SIG-M5 (cell line): ENCODE measurements around the gene CCDC57.
A peak's percentile ranks its signal among the peaks of the same experiment; 100 is the strongest.

Experiments
- DNase-seq: peaks from one replicate; lab custom pipeline; 2025; lab: John Stamatoyannopoulos, UW

Gene CCDC57

DNA sequence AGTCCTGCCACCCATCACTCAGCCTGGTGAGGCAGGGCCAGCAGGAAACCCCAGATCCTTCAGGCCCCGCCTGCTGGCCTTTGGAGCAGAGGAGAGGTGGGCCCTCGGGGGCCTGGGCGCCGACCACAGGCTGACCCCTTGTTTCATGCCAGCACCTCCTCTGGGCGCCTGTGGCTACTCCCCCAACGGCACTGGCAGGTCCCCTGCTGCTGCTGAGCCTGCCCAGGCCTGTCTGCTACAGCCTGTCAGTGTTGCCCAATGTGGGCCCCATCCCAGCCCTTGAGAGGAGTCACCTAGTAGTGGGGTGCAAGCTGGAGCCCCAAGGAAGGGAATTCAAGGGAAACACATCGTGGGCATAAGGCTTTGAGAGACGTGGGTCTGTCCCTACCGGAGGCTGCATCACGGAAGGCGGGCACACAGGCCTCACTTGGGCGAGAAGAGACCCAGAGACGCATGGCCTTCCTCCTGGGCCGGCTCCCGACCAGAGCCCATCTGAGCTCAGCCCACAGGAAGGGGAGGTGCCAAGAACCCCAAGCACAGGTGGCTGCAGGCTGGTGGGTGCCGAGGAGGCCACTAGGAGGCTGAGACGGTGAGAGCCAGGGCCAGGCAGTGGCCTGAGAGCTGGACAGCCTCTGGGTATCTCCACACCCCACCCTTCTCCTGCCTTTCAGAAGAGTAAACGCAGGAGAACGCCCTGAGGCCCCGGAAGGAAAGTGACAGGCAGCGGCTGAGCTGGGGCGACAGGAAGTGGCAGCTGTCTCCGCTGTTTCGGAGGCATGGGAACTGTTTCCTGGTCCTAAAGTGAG, 106.6 kb downstream of the CCDC57 start:
- DNase-seq, result peak; percentile 49

- DNase-seq, result no peak
Observed at GRCh38 chr17:82105417-82105881, 107.2 kb downstream of the CCDC57 start.

DNA sequence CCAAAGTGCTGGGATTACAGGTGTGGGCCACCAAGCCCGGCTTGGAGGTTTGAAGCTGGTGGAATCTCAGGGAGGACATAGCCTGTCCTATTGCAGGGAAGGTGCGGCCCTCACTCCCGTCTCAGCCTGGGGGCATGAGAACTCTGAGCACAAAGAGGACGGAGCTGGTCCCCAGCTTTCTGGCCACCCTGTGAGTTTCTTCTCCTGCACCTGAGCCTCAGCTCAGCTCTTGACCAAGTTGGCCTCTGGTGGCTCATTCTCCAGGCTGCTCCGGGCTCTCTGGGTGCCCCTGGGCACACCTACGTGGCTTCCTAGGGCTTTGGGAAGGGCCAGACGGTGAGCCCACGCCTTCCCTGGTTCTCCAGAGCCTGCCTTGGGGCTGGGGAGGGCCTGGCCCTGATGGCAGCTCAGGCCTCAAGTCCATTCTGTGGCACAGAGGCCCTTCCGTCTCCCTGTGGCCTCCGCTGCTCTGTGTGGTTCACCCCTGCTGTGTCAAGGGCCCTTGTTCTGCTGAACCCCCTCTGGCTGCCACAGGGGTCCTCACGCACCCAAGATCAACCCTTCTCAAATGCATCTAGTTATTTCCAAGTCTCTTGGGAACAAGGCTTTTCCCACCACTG, 107.7 kb downstream of the CCDC57 start:
- DNase-seq, result no peak

- DNase-seq, result no peak
Observed at GRCh38 chr17:82103553-82104451, 108.8 kb downstream of the CCDC57 start.

DNA sequence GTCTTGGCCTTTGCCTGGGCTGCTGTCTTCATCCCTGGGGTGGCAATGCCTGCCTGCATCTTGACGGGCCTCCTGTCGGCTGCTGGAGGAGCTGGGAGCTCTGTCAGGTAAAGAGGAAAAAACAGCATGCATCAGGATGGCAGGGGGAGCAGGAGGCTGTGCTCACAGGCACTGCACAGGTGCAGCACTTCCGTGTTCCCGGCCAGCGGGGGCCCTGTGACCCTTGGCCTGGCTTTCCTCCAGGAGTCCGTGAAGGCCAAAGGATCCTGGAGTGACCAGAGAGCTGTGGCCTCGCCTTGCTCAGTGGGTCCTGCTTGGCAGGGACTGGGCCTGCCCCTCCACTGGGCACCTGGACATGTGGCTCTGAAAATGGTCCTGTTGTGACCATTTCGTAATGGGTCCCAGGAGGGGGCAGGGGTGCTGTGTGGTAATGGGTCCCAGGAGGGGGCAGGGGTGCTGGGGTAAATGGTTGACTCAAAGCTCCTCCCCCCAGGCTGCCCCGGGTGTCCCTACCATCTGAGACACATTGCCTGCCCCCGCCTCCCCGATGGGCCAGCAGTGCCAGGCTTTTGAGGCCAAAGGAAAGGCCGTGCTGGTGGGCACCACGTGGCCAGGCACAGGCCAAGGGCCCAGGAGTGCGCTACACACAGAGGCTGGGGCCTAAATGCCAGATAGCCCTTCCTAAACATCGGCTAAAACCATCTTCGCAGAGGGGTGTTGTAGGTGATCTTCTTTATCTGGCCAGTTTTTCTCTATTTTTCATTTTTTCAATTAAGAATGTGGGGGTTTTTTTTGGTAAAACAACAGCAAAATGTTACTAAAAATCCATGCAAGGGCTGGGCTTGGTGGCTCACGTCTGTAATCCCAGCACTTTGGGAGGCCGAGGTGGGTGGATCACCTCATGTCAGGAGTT, 110.6 kb downstream of the CCDC57 start:
- DNase-seq, result no peak

DNA sequence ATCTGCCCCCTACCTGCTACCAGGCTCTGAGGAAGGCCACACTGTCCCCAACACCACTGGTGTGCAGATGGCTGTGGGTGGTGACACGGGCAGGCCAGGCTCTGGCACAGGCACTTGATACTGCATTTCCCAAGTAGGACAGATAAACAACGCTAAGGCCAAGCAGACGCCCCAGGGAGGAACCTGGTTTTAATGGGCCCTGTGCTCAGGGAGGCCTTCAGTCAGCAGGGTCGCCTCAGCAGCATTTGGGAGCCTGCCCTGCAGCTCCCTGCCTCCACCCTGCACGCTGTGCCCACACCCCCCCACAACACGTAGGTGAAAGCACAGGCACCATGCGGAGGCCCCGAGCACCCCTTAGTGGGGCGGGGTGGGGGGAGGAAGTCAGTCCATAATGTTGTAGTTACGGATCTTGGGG, 111.3 kb downstream of the CCDC57 start:
- DNase-seq, result no peak

DNA sequence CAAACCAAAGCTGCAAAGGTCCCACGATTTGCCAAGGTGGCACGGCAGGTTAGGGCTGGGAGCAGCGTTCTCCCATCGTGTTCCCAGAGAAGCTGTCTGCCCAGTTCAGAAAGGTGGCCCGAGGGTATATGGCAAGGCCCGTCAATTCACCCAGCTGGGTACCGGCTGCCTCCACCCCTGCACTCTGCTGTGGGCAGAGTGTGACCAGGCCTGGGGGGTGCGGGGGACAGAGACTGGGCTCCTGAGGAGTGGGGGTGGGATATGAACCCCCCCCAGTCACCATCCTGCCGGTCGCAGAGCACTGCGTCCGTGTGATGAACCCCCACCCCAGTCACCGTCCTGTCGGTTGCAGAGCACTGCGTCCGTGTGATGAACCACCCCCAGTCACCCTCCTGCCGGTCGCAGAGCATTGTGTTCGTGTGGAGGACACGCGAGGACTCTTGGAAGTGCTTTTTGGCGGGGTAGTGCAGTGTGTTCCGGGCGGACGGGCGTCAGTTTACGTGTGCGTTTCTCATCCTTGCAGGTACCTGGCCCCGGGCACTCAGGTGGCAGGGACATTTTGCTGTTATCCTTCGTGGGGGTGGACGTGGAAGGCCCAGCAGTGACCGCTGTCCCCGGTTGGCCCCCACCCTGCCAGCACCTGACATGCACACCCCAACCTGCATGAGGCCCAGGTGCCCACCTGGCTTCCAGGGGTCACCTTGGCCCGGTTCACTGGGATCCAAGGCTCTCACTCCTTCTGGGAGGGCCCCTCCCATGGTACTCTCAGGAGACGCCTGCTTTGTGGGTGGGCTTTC, 111.9 kb downstream of the CCDC57 start:
- no peak for DNase-seq

- no peak for DNase-seq
Observed at GRCh38 chr17:82098939-82099763, 113.5 kb downstream of the CCDC57 start.

- peak; percentile 53 for DNase-seq
Observed at GRCh38 chr17:82098169-82098938, 114.3 kb downstream of the CCDC57 start, which contains the start of gene FASN. TSS of gene FASN (minus strand) at chr17:82098236. CDS start at chr17:82096445, 1,791 bp downstream.

DNA sequence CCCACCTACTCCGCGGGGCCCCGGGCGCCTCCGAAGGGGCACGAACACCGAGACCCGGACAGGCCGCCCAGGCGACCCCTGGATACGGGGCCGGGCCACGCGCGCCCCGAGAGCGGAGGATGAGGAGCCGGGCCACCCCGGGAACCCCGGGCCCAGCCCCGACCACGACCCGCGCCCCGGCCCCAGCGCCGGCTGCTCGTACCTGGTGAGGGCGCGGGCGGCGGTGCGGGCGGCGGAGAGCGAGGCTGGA, 114.8 kb downstream of the CCDC57 start:
- DNase-seq, result no peak

- no peak for DNase-seq
Observed at GRCh38 chr17:82097184-82097918, 115.3 kb downstream of the CCDC57 start.

DNA sequence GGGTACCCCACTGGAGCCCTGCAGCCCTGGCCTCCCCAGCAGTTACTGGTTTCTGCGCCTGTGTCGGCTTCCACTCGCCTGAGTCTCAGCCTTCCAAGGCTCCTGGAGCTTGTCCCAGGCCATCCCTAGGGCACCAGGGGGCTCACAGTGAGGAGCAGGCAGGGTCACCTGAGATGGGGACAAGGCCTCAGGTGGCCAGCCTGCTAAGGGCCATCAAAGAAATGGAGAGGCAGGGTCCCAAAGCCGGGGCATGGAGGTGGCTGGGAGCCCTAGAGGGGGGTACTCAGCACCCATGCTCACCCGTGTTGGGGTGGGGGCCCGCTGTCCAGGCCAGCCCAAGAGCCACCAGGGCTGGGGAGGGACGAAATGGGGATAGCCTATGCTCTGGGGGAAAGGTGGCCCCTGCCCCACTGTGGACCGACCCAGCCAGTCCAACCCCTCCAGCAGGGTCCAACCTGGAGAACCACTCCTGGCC, 115.9 kb downstream of the CCDC57 start:
- DNase-seq, result no peak

- DNase-seq, result no peak
Observed at GRCh38 chr17:82095777-82096708, 116.6 kb downstream of the CCDC57 start.

GRCh38 chr17:82094931-82095776, 117.5 kb downstream of the CCDC57 start:
- DNase-seq, result no peak

DNA sequence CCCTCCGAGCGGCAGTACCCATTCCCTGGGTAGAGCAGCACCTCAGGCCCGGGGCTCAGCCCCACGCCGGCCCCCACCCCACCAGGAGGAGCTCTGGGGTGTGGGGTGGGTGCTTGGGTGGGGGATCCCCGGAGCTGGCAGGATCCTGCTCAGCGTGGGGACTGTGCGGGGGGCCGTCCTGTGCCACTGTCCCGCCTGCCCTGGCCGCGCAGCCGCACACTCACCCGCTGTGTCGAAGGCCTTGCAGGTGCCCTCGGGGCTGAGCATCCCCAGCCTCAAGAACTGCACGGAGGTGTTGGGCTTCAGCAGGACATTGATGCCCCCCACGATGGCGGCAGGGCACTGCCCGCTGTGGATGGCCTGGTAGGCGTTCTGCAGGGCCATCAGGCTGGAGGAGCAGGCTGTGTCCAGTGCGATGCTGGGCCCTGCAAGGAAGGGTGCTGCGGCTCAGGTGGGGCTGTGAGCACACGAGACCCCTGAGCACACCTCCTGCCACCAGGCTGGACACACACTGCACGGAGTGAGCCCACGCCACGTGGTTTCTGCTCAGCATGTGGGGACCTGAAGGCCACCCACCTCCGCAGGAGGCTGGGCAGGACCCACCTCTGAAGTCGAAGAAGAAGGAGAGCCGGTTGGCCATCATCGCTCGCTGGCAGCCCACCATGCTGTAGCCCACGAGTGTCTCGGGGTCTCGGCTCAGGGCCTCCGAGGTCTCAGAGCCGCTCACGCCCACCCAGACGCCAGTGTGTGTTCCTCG, 119.5 kb downstream of the CCDC57 start:
- DNase-seq, result no peak
